Stimulated activated CD8-positive, alpha-beta memory T cell treated with anti-CD3 and anti-CD28 coated beads, Interleukin-7, amount 100 ng/mL, for 4 hours (primary cell): Measurements from ENCODE around the gene TSPAN15.
"Not testable (repeated sequence)": the region's sequence is repeated elsewhere in the genome, so short reads cannot be mapped to it uniquely, and the experiment has no call there.

Experiments used
- DNase-seq, 2 donors: peaks; one replicate each; pipeline ENCODE4 v3.0.0-alpha.2; 2020; ENCODE audit warnings: low read depth in 2 of 2

TSPAN15 gene

GRCh38 chr10:69446650-69447151 lies 4.6 kb upstream of the TSPAN15 start:
- no peak for DNase-seq

GRCh38 chr10:69449841-69450240 lies 1.4 kb upstream of the TSPAN15 start:
- DNase-seq = no peak

GRCh38 chr10:69450395-69450794 lies 870 bp upstream of the TSPAN15 start:
- not testable (repeated sequence) for DNase-seq

- DNase-seq = no peak
Measured at GRCh38 chr10:69451784-69452251, 553 bp downstream of the TSPAN15 start.

- DNase-seq = no peak
Measured at GRCh38 chr10:69452676-69453415, 1.6 kb downstream of the TSPAN15 start.

- no peak for DNase-seq
Measured at GRCh38 chr10:69453795-69454194, 2.5 kb downstream of the TSPAN15 start.

- DNase-seq = no peak
Measured at GRCh38 chr10:69455006-69455763, 3.9 kb downstream of the TSPAN15 start.

GRCh38 chr10:69456880-69457693 lies 5.8 kb downstream of the TSPAN15 start:
- DNase-seq = no peak

- DNase-seq = no peak
Measured at GRCh38 chr10:69457771-69458237, 6.5 kb downstream of the TSPAN15 start.

GRCh38 chr10:69458430-69459100 lies 7.3 kb downstream of the TSPAN15 start:
- no peak for DNase-seq

- no peak for DNase-seq
Measured at GRCh38 chr10:69459101-69459790, 8.0 kb downstream of the TSPAN15 start.

- no peak for DNase-seq
Measured at GRCh38 chr10:69459893-69460575, 8.8 kb downstream of the TSPAN15 start.

GRCh38 chr10:69460576-69461242 lies 9.4 kb downstream of the TSPAN15 start:
- no peak for DNase-seq

- no peak for DNase-seq
Measured at GRCh38 chr10:69461243-69462025, 10.2 kb downstream of the TSPAN15 start.

- DNase-seq = no peak
Measured at GRCh38 chr10:69463886-69464285, 12.6 kb downstream of the TSPAN15 start.

GRCh38 chr10:69464401-69464800 lies 13.1 kb downstream of the TSPAN15 start:
- no peak for DNase-seq

- DNase-seq = no peak
Measured at GRCh38 chr10:69464801-69465401, 13.6 kb downstream of the TSPAN15 start.

- no peak for DNase-seq
Measured at GRCh38 chr10:69465457-69466157, 14.3 kb downstream of the TSPAN15 start.
